Activated naive CD8-positive, alpha-beta T cell treated with anti-CD3 and anti-CD28 coated beads, Interleukin-2, amount 50 U/mL, for 24 hours (primary cell): Measurements from ENCODE around the gene TRPM3.

Experiments
- ATAC-seq: fragments of 150-1000 bp; cut with Tn5 transposase; one replicate; pipeline ENCODE4 v1.10.0; 2021
- DNase-seq: peaks from one replicate; pipeline ENCODE4 v3.0.0; 2021
- H3K27ac Mint-ChIP-seq: one replicate; pipeline ENCODE4 v1.8.0; 2021; ENCODE audit warnings: mild to moderate bottlenecking, mixed read lengths
- H3K27me3 Mint-ChIP-seq: one replicate; pipeline ENCODE4 v1.8.0; 2021; ENCODE audit warnings: mixed read lengths
- H3K36me3 Mint-ChIP-seq: one replicate; pipeline ENCODE4 v1.8.0; 2021; ENCODE audit warnings: low read depth, mixed read lengths
- H3K4me1 Mint-ChIP-seq: one replicate; pipeline ENCODE4 v1.8.0; 2021; ENCODE audit warnings: mixed read lengths
- H3K4me3 Mint-ChIP-seq: one replicate; pipeline ENCODE4 v1.8.0; 2021; ENCODE audit warnings: mild to moderate bottlenecking, moderate library complexity, mixed read lengths
- H3K9me3 Mint-ChIP-seq: one replicate; pipeline ENCODE4 v1.8.0; 2021; ENCODE audit warnings: mixed read lengths

The TRPM3 gene

DNA sequence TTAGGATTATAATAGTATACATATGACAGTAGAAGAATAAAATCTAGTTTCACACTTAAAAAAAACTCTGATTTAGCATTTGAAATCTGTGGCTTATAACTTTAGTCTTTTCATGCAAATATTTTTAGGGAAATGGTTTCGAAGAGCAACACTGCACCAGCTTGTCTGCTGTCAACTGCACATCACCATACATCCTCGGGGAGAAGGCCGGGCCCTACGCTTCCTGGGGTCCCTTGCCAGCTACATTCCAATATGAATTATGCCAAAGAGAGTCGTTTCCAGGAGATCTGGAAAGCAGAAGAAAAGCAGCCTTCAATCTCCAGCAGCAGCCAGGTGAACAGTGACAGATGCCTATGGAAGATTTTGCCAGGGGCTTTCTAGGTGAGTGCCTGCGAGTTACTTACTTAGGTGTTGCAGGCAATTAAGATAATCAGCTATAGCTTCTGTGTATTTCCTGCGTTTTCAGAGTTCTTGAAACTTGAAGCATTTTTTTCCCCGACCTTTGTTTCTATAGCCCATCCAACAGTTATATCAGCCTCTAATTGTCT lies 166.8 kb downstream of the TRPM3 start:
- no peak overlapping the region for H3K4me3 Mint-ChIP-seq
- H3K9me3 Mint-ChIP-seq = no peaks in the 10 kb centered on the region
- DNase-seq = no peak
- no peak for ATAC-seq
- peaks cover 4% of the 10 kb centered on the region for H3K27me3 Mint-ChIP-seq
- H3K27ac Mint-ChIP-seq = no peak overlapping the region
- no peaks in the 10 kb centered on the region for H3K36me3 Mint-ChIP-seq
- no peaks in the 10 kb centered on the region for H3K4me1 Mint-ChIP-seq

DNA sequence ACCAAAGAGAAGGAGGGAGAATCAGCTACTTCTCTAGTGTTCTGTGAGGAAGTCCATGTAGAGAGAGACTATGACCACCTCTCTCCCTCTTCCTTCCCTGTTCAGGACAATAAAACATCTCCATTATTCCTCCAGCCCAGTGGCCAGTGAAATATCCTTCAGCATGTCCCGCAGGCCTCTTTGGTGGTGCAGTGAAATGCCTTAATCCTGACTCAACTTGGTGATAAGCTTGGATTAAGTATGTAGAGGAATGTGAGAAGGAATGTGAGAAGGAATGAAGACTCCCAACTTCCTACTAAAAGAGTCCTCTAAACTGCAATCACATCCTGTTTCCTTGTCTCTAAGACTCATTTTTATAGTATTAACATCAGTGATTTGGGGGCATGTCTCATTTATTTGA lies 167.3 kb downstream of the TRPM3 start:
- Mint-ChIP-seq H3K36me3 (no peaks in the 10 kb centered on the region), H3K27me3 (peaks cover 6% of the 10 kb centered on the region), H3K9me3 (no peaks in the 10 kb centered on the region), H3K4me3 (no peak overlapping the region), H3K27ac (no peak overlapping the region), H3K4me1 (no peaks in the 10 kb centered on the region)
- DNase-seq (no peak), ATAC-seq (no peak)

DNA sequence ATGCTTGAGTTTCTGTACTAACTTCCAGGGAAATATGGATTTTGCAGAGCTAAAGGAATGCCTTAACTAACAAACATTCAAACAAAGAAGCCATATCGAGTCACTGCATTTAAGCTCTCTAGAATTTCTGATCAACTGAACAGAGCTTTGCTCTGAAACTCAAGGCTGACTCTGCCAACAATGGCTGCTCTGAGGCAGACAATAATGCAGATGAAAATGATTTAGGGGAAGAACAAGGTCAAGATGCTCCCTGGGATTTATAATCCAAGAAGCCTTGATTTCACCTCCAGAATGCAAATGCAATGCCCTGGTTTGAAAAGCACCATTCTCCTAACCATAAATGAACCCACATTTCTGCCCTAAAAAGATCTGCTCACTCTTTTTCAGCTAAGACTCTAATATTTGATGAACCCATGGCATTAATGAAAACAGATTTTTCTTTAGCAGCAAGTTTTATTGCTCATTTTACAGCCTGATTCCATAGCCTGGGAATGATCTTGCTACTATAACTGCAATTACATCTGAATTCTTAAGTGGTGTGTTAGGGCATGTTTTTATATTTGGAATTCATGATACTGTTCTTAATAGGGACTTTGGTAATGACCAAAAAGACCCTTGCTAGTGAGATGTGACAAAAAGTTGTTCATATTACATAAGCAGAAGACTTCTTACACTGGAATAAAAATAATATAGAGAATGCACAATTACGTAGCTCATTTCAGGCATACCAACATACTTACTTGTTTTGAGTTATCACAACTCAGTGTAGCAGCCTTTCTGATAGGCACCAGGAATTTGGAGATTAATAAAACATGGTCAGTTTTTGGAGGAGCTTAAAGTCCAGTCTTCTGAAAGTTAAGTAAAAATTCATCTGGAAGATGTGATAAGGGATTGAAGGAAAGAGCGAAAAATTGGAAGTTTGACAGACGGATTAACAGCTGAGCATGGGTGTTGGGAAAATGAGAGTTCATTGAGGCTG lies 169.4 kb downstream of the TRPM3 start:
- Mint-ChIP-seq H3K27me3 (peaks cover 2% of the 10 kb centered on the region), H3K4me3 (no peak overlapping the region), H3K36me3 (no peaks in the 10 kb centered on the region), H3K9me3 (no peaks in the 10 kb centered on the region), H3K27ac (no peak overlapping the region), H3K4me1 (no peaks in the 10 kb centered on the region)
- no peak for ATAC-seq
- no peak for DNase-seq

DNA sequence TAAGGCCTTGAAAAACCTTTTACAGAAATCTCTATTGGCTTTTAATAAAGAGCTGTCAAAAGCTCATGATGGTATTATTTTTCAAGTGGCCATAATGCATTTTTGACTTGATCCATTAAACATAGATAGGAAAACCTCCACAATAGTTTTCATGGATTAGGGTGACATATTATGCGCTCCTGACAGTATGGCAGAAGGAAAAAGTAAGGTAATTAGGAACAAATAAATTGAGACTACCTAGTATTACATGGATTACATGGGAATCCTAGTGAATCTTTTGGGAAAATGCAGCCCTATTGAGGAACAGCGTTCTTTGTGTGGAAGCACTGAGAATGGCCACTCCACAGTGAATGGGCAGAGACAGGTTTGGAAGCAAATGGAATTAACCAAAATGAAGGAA lies 171.2 kb downstream of the TRPM3 start:
- no peaks in the 10 kb centered on the region for H3K9me3 Mint-ChIP-seq
- no peak overlapping the region for H3K4me3 Mint-ChIP-seq
- no peak overlapping the region for H3K27ac Mint-ChIP-seq
- no peaks in the 10 kb centered on the region for H3K4me1 Mint-ChIP-seq
- DNase-seq (no peak), ATAC-seq (no peak)
- H3K27me3 Mint-ChIP-seq = peaks cover 2% of the 10 kb centered on the region
- no peaks in the 10 kb centered on the region for H3K36me3 Mint-ChIP-seq

DNA sequence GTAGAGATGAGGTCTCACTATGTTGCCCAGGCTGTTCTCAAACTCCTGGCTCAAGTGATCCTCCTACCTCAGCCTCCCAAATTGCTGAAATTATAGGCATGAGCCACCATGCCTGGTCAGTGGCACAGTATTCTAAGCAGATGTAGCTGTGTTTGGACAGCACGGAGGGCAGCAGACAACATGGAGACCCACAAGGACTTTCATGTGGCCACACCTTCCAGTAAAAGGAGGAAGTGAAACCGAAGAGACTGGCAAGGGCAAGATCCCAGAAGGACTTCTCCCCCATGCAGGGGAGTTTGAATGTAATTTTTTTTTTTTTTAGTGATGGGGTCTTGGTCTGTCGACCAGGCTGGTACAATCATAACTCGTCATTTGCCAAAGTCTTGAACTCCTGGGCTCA lies 172.2 kb downstream of the TRPM3 start:
- H3K4me3 Mint-ChIP-seq = no peak overlapping the region
- H3K9me3 Mint-ChIP-seq = no peaks in the 10 kb centered on the region
- no peaks in the 10 kb centered on the region for H3K36me3 Mint-ChIP-seq
- ATAC-seq (no peak), DNase-seq (no peak)
- H3K4me1 Mint-ChIP-seq = no peaks in the 10 kb centered on the region
- H3K27me3 Mint-ChIP-seq = peaks cover 2% of the 10 kb centered on the region
- no peak overlapping the region for H3K27ac Mint-ChIP-seq

DNA sequence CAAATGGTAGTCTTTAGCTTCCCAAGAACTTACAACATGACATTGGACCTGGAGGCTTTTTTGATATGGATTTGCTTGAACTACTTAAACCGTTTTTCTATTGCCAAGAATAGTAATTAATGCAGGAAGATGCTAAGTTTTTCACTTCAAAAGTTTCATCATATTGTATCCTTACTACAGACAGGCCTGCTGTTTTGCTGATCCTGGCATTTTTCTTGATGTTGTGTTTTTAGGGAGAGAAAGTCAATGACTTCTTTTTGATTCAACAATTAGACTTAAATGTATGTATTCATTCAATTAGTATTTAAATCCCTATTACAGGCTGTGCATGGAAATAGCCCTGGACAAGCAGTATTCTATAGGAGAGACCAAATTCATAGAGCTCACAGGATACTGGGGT lies 172.7 kb downstream of the TRPM3 start:
- H3K27ac Mint-ChIP-seq = no peak overlapping the region
- H3K27me3 Mint-ChIP-seq = peaks cover 2% of the 10 kb centered on the region
- no peaks in the 10 kb centered on the region for H3K4me1 Mint-ChIP-seq
- no peaks in the 10 kb centered on the region for H3K36me3 Mint-ChIP-seq
- DNase-seq = no peak
- ATAC-seq = no peak
- no peaks in the 10 kb centered on the region for H3K9me3 Mint-ChIP-seq
- no peak overlapping the region for H3K4me3 Mint-ChIP-seq

DNA sequence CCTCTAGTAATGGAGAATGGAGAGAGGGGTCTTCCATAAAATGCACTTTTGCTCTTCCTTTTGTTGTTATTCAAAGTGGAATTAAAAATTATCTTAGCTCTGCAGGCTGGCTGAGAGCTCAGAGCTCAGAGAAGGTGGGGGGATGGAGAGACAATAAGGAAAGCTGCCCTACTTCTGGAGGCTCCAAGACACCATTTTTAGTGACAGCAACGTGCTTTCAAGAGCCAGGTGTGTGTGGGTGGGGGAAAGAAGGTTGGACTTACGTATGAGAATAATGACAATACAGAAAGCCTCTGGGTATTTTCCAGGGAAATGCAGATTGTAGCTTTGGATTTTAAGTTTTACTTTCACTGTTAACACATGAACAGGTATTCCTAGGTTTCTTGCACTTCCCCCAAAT lies 173.9 kb downstream of the TRPM3 start:
- no peaks in the 10 kb centered on the region for H3K9me3 Mint-ChIP-seq
- no peak overlapping the region for H3K4me3 Mint-ChIP-seq
- H3K27me3 Mint-ChIP-seq = peaks cover 2% of the 10 kb centered on the region
- ATAC-seq (no peak), DNase-seq (no peak)
- H3K27ac Mint-ChIP-seq = no peak overlapping the region
- no peaks in the 10 kb centered on the region for H3K36me3 Mint-ChIP-seq
- no peaks in the 10 kb centered on the region for H3K4me1 Mint-ChIP-seq

DNA sequence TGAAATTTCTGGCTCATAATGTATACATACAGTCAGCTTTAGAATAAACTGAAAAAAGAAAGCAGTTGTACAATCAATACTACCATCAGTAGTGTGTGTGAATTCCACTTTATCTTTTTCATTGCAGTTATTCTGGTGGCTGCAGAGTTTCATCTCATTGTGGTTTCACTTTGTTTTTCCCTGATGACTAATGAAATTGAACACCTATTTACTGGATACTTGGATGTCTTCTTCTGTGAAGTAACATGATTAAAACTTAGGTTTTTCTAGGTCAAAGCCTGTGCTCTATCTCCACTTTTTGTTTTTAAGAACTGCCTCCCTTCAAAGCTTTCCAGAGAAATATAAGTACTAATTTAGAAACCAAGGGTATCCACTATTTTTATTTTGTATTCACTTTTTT lies 174.3 kb downstream of the TRPM3 start:
- Mint-ChIP-seq H3K27me3 (peaks cover 2% of the 10 kb centered on the region), H3K4me1 (no peaks in the 10 kb centered on the region), H3K4me3 (no peak overlapping the region), H3K36me3 (no peaks in the 10 kb centered on the region), H3K9me3 (peaks cover 2% of the 10 kb centered on the region), H3K27ac (no peak overlapping the region)
- ATAC-seq (no peak), DNase-seq (no peak)

DNA sequence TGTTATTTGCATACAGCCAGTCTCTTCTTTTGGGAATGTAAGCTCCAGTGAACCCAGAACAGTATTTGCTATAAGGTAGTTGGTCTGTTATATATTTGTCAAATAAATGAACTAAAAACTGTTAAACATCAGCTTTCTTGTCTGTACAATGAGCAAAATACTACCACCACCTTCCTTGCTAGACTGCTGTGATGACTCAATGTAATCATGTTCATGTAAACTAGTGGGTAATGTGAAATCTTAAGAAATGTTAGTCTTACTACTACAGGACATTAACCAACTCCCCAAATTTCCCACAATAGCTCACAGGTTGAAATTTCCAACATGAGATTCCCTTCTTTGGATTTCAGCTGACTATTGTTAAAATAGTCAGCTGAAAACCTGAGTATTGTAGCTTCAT lies 176.1 kb downstream of the TRPM3 start:
- H3K4me1 Mint-ChIP-seq = no peaks in the 10 kb centered on the region
- H3K36me3 Mint-ChIP-seq = no peaks in the 10 kb centered on the region
- no peak for DNase-seq

DNA sequence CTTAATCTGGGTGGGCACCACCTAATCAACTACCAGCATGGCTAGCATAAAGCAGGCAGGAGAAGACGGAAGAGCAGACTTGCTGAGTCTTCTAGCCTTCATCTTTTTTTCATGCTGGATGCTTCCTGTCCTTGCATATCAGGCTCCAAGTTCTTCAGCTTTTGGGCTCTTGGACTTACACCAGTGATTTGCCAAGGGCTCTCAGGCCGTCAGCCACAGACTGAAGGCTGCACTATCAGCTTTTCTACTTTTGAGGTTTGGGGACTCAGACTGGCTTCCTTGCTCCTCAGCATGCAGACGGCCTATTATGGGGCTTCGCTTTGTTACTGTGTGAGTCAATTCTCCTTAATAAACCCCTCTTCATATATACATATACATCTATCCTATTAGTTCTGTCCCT lies 180.2 kb downstream of the TRPM3 start:
- Mint-ChIP-seq H3K4me1 (no peaks in the 10 kb centered on the region), H3K4me3 (no peak overlapping the region), H3K27ac (no peak overlapping the region), H3K36me3 (no peaks in the 10 kb centered on the region), H3K9me3 (peaks cover 3% of the 10 kb centered on the region), H3K27me3 (peaks cover 2% of the 10 kb centered on the region)
- DNase-seq (no peak), ATAC-seq (no peak)

More for the DNA sequence above, 176.1 kb downstream of the TRPM3 start:
- peaks cover 3% of the 10 kb centered on the region for H3K9me3 Mint-ChIP-seq
- no peak for ATAC-seq
- peaks cover 4% of the 10 kb centered on the region for H3K27me3 Mint-ChIP-seq
- H3K27ac Mint-ChIP-seq = no peak overlapping the region
- no peak overlapping the region for H3K4me3 Mint-ChIP-seq

DNA sequence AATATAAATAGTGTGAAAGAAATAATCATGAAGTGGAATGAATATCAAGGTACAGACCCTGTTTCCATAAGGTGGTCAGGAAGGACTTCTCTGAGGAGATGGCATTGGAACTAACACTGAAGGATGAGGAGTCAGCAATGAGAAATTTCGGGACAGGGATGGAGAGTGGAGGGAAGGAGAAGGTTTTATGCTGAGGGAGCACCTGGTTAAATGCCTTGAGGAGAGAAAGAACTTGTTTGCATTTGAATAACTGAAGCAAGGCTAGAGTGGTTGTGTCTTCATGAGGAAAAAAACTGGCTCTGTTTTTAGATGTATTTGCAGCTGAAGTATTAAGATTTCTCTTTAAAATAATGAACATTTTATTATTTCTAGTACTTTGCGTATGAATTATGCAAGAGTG lies 180.8 kb downstream of the TRPM3 start:
- H3K27me3 Mint-ChIP-seq = peaks cover 2% of the 10 kb centered on the region
- ATAC-seq (no peak), DNase-seq (no peak)
- no peaks in the 10 kb centered on the region for H3K36me3 Mint-ChIP-seq
- H3K27ac Mint-ChIP-seq = no peak overlapping the region
- H3K4me3 Mint-ChIP-seq = no peak overlapping the region
- no peaks in the 10 kb centered on the region for H3K4me1 Mint-ChIP-seq
- H3K9me3 Mint-ChIP-seq = peaks cover 3% of the 10 kb centered on the region

DNA sequence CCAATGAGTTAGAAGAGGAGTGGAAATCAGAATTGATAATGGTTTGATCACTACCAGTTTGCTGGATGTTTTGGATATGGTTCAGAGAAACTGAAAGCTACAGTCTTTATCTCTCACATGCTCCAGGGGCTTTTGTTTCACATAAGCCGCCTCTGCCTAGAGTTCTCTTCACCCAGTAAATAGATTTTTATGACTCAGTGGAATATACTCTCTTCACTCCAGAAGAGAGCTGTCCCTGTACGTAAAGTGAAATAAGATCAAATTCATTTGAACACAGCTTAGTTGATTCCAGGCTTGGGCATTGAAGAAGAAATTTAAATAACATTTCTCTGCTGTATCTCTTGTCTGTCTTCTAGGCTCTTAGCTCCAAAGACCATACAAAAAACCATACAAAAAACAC lies 184.9 kb downstream of the TRPM3 start:
- no peak overlapping the region for H3K4me3 Mint-ChIP-seq
- H3K36me3 Mint-ChIP-seq = no peaks in the 10 kb centered on the region
- DNase-seq (no peak), ATAC-seq (no peak)
- H3K4me1 Mint-ChIP-seq = no peaks in the 10 kb centered on the region
- no peaks in the 10 kb centered on the region for H3K9me3 Mint-ChIP-seq
- peaks cover 2% of the 10 kb centered on the region for H3K27me3 Mint-ChIP-seq
- H3K27ac Mint-ChIP-seq = no peak overlapping the region

DNA sequence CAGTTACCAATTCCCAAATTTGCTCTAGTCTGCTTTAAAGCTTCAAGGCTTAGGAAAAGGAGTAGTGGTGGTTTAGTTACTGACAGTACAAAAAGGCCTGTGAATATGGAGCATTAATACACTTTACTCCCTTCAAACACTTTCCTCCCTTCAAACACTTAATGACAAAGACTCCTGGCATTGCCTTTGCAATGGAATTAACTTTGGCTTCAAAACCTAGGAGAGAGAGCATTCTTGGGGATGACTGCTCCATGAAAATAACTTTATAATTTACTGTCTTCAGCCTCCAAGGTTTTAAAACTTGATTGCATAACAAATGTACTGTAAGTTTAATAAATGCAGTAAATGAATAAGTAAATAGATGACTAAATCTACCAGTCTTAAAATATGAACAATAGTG lies 185.6 kb downstream of the TRPM3 start:
- Mint-ChIP-seq H3K27me3 (peaks cover 2% of the 10 kb centered on the region), H3K27ac (no peak overlapping the region), H3K4me3 (no peak overlapping the region), H3K9me3 (no peaks in the 10 kb centered on the region), H3K4me1 (no peaks in the 10 kb centered on the region), H3K36me3 (no peaks in the 10 kb centered on the region)
- no peak for DNase-seq
- ATAC-seq = no peak

DNA sequence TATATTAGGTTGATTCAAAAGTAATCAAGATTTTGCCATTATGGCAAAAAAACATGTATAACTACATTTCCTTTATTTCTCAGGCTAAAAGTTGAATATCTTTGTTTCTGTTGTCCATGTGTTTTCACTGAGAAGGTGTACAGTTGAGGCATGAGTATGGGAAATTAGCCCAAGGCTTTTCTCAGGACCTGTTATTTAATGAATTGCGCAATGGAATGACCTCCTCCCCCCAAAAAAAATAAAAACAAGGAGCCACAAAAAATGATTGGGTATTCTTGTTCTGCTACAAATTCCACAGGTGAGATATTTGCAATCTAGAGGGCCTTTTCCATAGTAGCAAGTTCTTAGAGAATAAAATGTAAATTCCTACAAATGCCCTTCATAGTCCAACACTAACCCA lies 186.8 kb downstream of the TRPM3 start:
- Mint-ChIP-seq H3K27me3 (no peaks in the 10 kb centered on the region), H3K9me3 (no peaks in the 10 kb centered on the region), H3K4me3 (no peak overlapping the region), H3K27ac (no peak overlapping the region), H3K4me1 (no peaks in the 10 kb centered on the region), H3K36me3 (no peaks in the 10 kb centered on the region)
- no peak for ATAC-seq
- no peak for DNase-seq

DNA sequence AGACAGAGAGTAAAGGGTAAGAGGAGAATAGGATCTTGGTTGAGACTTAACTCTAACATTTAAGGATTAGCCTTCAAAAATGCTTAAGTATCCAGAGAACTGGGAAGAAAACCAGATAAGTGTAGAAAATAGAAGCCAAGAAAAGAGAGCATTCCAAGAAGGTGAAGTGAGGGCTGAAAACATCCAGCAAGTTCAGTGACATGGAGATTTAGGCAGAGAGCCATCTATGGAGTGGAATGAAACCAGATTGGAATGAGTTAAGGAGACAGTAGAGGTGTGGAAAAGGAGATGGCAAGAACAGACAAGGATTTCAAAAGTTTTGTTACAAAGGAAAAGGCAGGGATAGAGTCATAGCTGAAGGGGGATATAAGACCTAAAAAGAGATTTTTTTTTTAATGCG lies 188.1 kb downstream of the TRPM3 start:
- Mint-ChIP-seq H3K27ac (no peak overlapping the region), H3K27me3 (no peaks in the 10 kb centered on the region), H3K4me3 (no peak overlapping the region), H3K36me3 (no peaks in the 10 kb centered on the region), H3K9me3 (no peaks in the 10 kb centered on the region), H3K4me1 (no peaks in the 10 kb centered on the region)
- ATAC-seq (no peak), DNase-seq (no peak)
